Stimulated activated CD4-positive, alpha-beta T cell treated with anti-CD3 and anti-CD28 coated beads, Interleukin-4, amount 100 ng/mL, for 1 hour (primary cell): Measurements from ENCODE around the gene FMNL2.
"Not testable (repeated sequence)": the region's sequence is repeated elsewhere in the genome, so short reads cannot be mapped to it uniquely, and the experiment has no call there.

Experiments
- DNase-seq: peaks from one replicate; pipeline ENCODE4 v3.0.0-alpha.2; 2020

Gene FMNL2

GRCh38 chr2:152376968-152377367, 42.0 kb downstream of the FMNL2 start:
- no peak for DNase-seq

GRCh38 chr2:152379089-152379488, 44.1 kb downstream of the FMNL2 start:
- no peak for DNase-seq

GRCh38 chr2:152380261-152381055, 45.5 kb downstream of the FMNL2 start:
- DNase-seq = no peak

- no peak for DNase-seq
Measured at GRCh38 chr2:152383702-152384101, 48.7 kb downstream of the FMNL2 start.

GRCh38 chr2:152384992-152385391, 50.0 kb downstream of the FMNL2 start:
- DNase-seq = no peak

- no peak for DNase-seq
Measured at GRCh38 chr2:152385650-152386049, 50.7 kb downstream of the FMNL2 start.

GRCh38 chr2:152386266-152386665, 51.3 kb downstream of the FMNL2 start:
- no peak for DNase-seq

- no peak for DNase-seq
Measured at GRCh38 chr2:152387041-152387440, 52.1 kb downstream of the FMNL2 start.

- not testable (repeated sequence) for DNase-seq
Measured at GRCh38 chr2:152388269-152388668, 53.3 kb downstream of the FMNL2 start.

- DNase-seq = no peak
Measured at GRCh38 chr2:152389483-152389882, 54.5 kb downstream of the FMNL2 start.

- no peak for DNase-seq
Measured at GRCh38 chr2:152390837-152391236, 55.9 kb downstream of the FMNL2 start.

GRCh38 chr2:152391318-152391717, 56.3 kb downstream of the FMNL2 start:
- no peak for DNase-seq

GRCh38 chr2:152393377-152393776, 58.4 kb downstream of the FMNL2 start:
- DNase-seq = no peak

GRCh38 chr2:152394326-152394725, 59.4 kb downstream of the FMNL2 start:
- no peak for DNase-seq

- DNase-seq = no peak
Measured at GRCh38 chr2:152395103-152395502, 60.1 kb downstream of the FMNL2 start.

GRCh38 chr2:152395572-152395971, 60.6 kb downstream of the FMNL2 start:
- DNase-seq = no peak

- DNase-seq = no peak
Measured at GRCh38 chr2:152396051-152396511, 61.1 kb downstream of the FMNL2 start.

GRCh38 chr2:152396763-152397162, 61.8 kb downstream of the FMNL2 start:
- no peak for DNase-seq

GRCh38 chr2:152399003-152399402, 64.0 kb downstream of the FMNL2 start:
- no peak for DNase-seq

- no peak for DNase-seq
Measured at GRCh38 chr2:152400607-152401214, 65.7 kb downstream of the FMNL2 start.

- DNase-seq = no peak
Measured at GRCh38 chr2:152402780-152403759, 68.1 kb downstream of the FMNL2 start.

GRCh38 chr2:152405206-152406118, 70.5 kb downstream of the FMNL2 start:
- no peak for DNase-seq
